ENCODE data around the gene SNPH. TPM values are rescaled to one million over a fixed set of nuclear protein-coding genes. Genes with fewer than 3 reads are reported as not detected.

SNPH gene
- total and polyA plus RNA-seq, 11 donors = 4.3 to 17.4 (median 11.1) TPM

DNA sequence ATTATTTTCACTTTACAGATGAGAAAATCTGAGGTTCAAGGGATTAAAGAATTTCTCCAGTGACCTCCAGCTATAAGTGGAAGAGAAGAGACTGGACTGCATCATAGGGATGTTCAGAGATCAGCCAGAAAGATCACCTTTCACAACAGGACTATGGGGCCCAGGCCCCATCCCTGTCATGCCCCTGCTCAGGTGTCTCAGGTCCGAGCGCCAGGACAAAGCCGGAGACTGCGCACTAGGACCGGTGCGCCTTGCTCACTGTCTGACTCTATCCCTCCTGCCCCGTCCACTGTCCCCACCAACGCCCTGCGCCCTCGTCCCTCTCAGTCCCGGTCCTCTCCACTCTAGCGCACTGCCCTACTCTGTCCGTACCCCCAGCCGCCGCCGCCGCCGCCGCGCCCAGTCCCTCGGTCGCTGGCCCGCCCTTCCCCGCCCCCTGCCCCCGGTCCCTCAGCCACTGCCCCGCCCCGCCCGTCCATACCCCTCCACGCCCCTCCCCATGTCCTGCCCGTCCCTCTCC is 40.8 kb upstream of the SNPH start:
- TF ChIP-seq, protein P1, sequence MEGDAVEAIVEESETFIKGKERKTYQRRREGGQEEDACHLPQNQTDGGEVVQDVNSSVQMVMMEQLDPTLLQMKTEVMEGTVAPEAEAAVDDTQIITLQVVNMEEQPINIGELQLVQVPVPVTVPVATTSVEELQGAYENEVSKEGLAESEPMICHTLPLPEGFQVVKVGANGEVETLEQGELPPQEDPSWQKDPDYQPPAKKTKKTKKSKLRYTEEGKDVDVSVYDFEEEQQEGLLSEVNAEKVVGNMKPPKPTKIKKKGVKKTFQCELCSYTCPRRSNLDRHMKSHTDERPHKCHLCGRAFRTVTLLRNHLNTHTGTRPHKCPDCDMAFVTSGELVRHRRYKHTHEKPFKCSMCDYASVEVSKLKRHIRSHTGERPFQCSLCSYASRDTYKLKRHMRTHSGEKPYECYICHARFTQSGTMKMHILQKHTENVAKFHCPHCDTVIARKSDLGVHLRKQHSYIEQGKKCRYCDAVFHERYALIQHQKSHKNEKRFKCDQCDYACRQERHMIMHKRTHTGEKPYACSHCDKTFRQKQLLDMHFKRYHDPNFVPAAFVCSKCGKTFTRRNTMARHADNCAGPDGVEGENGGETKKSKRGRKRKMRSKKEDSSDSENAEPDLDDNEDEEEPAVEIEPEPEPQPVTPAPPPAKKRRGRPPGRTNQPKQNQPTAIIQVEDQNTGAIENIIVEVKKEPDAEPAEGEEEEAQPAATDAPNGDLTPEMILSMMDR (IDR thresholded peaks at IDR 0.05) = no peak
- no peak for TF ChIP-seq POLR2A (IDR thresholded peaks at IDR 0.05)
- Histone ChIP-seq H3K9me3 (peaks cover 0 to 11% (median 0%) of the 10 kb centered on the region in 12 donors), H3K27ac (peak overlapping the region in 1 of 12 donors; percentile 41), H3K4me3 (peak overlapping the region in 11 of 12 donors; percentile 18 to 64 (median 47)), H3K36me3 (no peaks in the 10 kb centered on the region), H3K4me1 (peaks cover 0 to 20% (median 11%) of the 10 kb centered on the region in 12 donors), H3K27me3 (peaks cover 0 to 41% (median 20%) of the 10 kb centered on the region in 9 donors)
- peak in 1 of 5 donors; percentile 36 for DNase-seq
- 2 to 9% (median 3%) methylated on average over 22 to 30 of the region's 30 CpGs for WGBS, 4 donors
- intact Hi-C loops (cut with DNase I) = loop anchor here in 1 of 10 donors (10.0 kb wide), 1 partner anchor 59 kb away; no protein-coding TSS in a partner anchor
- peak in 3 of 4 donors; percentile 39 to 81 (median 73) for ATAC-seq

- H3K27ac ChIP-seq = peak within 1 kb of the TSS in 3 of 12 donors; percentile 29 to 42 (median 30)
- intact Hi-C loops (cut with DNase I) = loop anchor here in 1 of 10 donors (10.0 kb wide), 1 partner anchor 59 kb away; no protein-coding TSS in a partner anchor
- peaks cover 0 to 20% (median 11%) of the 10 kb centered on the region in 12 donors for H3K4me1 ChIP-seq
- TF ChIP-seq, protein P1 (IDR thresholded peaks at IDR 0.05) = no peak
- TF ChIP-seq POLR2A (IDR thresholded peaks at IDR 0.05) = no peak
- H3K36me3 ChIP-seq = no peaks in the 10 kb centered on the region
- 1 to 2% (median 1%) methylated on average over 17 to 88 of the region's 88 CpGs for WGBS, 4 donors
- peak within 1 kb of the TSS; percentile 55 to 90 (median 68) for H3K4me3 ChIP-seq
- H3K27me3 ChIP-seq = peaks cover 0 to 46% (median 20%) of the 10 kb centered on the region in 9 donors
- ATAC-seq (peak; percentile 80 to 96 (median 94)), DNase-seq (peak; percentile 68 to 92 (median 83))
- peaks cover 0 to 11% (median 0%) of the 10 kb centered on the region in 12 donors for H3K9me3 ChIP-seq
Observed at GRCh38 chr20:1225783-1226654, 40.1 kb upstream of the SNPH start, which contains the start of gene RAD21L1. RAD21L1 (plus strand) TSS chr20:1226044; CDS start chr20:1228454, 2,410 bp downstream.

GRCh38 chr20:1229541-1229940 is 36.6 kb upstream of the SNPH start:
- H3K27me3 ChIP-seq = peaks cover 0 to 54% (median 20%) of the 10 kb centered on the region in 9 donors
- no peak for ATAC-seq
- H3K36me3 ChIP-seq = no peaks in the 10 kb centered on the region
- no peak overlapping the region for H3K4me3 ChIP-seq
- no peaks in the 10 kb centered on the region for H3K9me3 ChIP-seq
- TF ChIP-seq, protein P1 (IDR thresholded peaks at IDR 0.05) = no peak
- no peak for TF ChIP-seq POLR2A (IDR thresholded peaks at IDR 0.05)
- peaks cover 0 to 20% (median 11%) of the 10 kb centered on the region in 12 donors for H3K4me1 ChIP-seq
- WGBS, 4 donors = 81 to 87% (median 86%) methylated on average over 3 of the region's 3 CpGs
- no peak for DNase-seq
- H3K27ac ChIP-seq = no peak overlapping the region
- intact Hi-C loops (cut with DNase I) = loop anchor here in 1 of 10 donors (10.0 kb wide), 1 partner anchor 55 kb away; no protein-coding TSS in a partner anchor
